Loucy (cell line): Measurements from ENCODE around the gene PAXX.

ENCODE experiments used
- CTCF ChIP-seq: fragments of 200-600 bp; sonication (generic); conservative IDR thresholded peaks from 2 replicates; pipeline ENCODE4 v1.5.1; 2014; ENCODE audit warnings: mild to moderate bottlenecking, antibody characterized with exemption, low read length
- EZH2phosphoT487 ChIP-seq: fragments of 200-600 bp; IDR thresholded peaks from 2 replicates; pipeline ENCODE4 v1.6.1; 2018; ENCODE audit warnings: antibody characterized with exemption, mild to moderate bottlenecking, moderate library complexity, borderline replicate concordance

DNA sequence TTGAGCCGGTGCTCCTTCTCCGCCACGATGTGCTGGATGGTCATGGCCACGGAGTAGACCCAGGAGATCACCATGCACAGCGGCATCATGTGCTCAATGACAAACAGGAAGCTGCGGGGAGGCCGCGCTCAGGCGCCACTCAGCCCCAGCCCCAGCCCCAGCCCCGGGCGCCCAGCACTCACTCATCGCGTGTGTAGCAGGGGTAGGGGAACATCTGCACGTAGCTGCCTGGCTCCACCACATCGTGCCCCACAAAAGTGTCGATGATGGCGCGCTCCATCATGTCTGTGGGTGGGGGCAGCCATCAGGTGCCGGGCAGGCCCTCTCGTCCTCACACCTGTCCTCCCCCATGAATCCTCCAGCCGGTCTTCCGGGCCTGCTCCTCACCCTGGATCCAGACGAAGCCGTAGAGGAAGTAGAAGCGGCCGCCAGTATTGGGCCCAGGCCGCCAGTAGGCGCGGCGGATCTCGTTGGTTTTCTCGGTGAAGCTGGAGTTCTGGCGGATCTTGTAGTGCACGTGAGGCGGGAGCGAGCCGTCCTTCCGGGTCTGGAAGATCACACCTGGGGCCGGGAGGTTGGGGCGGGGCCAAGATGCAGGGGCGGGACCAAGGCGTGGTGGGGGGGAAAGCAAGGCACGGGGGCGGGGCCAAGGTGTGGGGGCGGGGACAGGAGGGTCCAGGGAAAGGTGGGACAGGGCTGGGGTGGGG lies 25.7 kb downstream of the PAXX start:
- TF ChIP-seq CTCF, result no peak
- TF ChIP-seq EZH2phosphoT487, result no peak
